GM12878 (cell line): ENCODE results near the gene NOP53. TPM values are rescaled to one million over a fixed set of nuclear protein-coding genes. Genes with fewer than 3 reads are reported as not detected.

Source experiments
- ATAC-seq: fragments of 200-7000 bp; cut with Tn5 transposase; 3 replicates; pipeline ENCODE4 v1.9.1; 2020; ENCODE audit warnings: mild to moderate bottlenecking, moderate library complexity
- BruUV-seq: library from RNA; stranded (reverse); fragments of 400-500 nt; replicated peaks from 2 replicates; lab custom pipeline; 2021; lab: Mats Ljungman, UMichigan
- CTCF ChIA-PET: fragments of 300-600 bp; sonication (Branson Sonifier 250); formaldehyde crosslinking; extraction: SDS; loops from one replicate; lab custom pipeline; 2021; ENCODE audit warnings: inconsistent platforms; lab: Yijun Ruan, JAX
- POLR2A ChIA-PET: fragments of 350-600 bp; formaldehyde crosslinking; extraction: SDS; loops from one replicate; lab custom pipeline; 2021; ENCODE audit warnings: inconsistent platforms; lab: Charles Lee
- RAD21 ChIA-PET: fragments of 300-600 bp; sonication (Branson Sonifier 250); formaldehyde crosslinking; loops from one replicate; lab custom pipeline; 2023; ENCODE audit warnings: antibody characterized with exemption; ENCODE audit not compliant: unreplicated experiment; lab: Charles Lee
- SMC1A ChIA-PET: fragments of 300-600 bp; sonication (Branson Sonifier 250); formaldehyde crosslinking; loops from one replicate; lab custom pipeline; 2023; ENCODE audit not compliant: unreplicated experiment, uncharacterized antibody; lab: Charles Lee
- DNase-seq: peaks from one replicate; pipeline ENCODE4 v3.0.0-alpha.2; 2011; ENCODE audit warnings: low read depth, low spot score
- FAIRE-seq: peaks from 3 replicates; lab custom pipeline; 2011; peaks lifted over from hg19 to GRCh38; lab: Jason Lieb, UNC
- H2AFZ ChIP-seq: 2 replicates; pipeline ENCODE4 v1.6.0; 2011; ENCODE audit warnings: low read depth, low read length, control low read depth; ENCODE audit not compliant: control insufficient read depth
- H3K27ac ChIP-seq: 2 replicates; pipeline ENCODE4 v1.5.1; 2011; ENCODE audit warnings: control low read depth; ENCODE audit not compliant: control insufficient read depth, insufficient read depth
- H3K27me3 ChIP-seq, 2 experiments: replicated peaks in 1 of 2; 2 replicates each; pipeline versions ENCODE4 v1.6.0 to v1.6.1; 2011; ENCODE audit warnings: low read length in 1 of 2; ENCODE audit not compliant: control insufficient read depth in 2 of 2, insufficient read depth in 2 of 2
- H3K36me3 ChIP-seq, 2 experiments: 2 replicates each; pipeline ENCODE4 v1.5.1; 2011; ENCODE audit warnings: low read length in 1 of 2; ENCODE audit not compliant: control insufficient read depth in 2 of 2, insufficient read depth in 2 of 2
- H3K4me1 ChIP-seq: 2 replicates; pipeline ENCODE4 v1.6.1; 2011; ENCODE audit warnings: mild to moderate bottlenecking, low read length, moderate library complexity, mixed read lengths; ENCODE audit not compliant: control insufficient read depth, insufficient read depth
- H3K4me2 ChIP-seq: 2 replicates; pipeline ENCODE4 v1.6.0; 2011; ENCODE audit warnings: control low read depth; ENCODE audit not compliant: control insufficient read depth, insufficient read depth
- H3K4me3 ChIP-seq: fragments of 200-600 bp; sonication (generic); 2 replicates; pipeline ENCODE4 v1.5.1; 2016
- H3K79me2 ChIP-seq: 2 replicates; pipeline ENCODE4 v1.6.0; 2011; ENCODE audit warnings: low read length; ENCODE audit not compliant: control insufficient read depth, insufficient read depth
- H3K9ac ChIP-seq: 2 replicates; pipeline ENCODE4 v1.8.0; 2011; ENCODE audit warnings: low read length, control low read depth, mixed read lengths; ENCODE audit not compliant: control insufficient read depth, insufficient read depth
- H3K9me3 ChIP-seq: replicated peaks from 3 replicates; pipeline ENCODE4 v1.5.1; 2011; ENCODE audit warnings: mild to moderate bottlenecking, low read length; ENCODE audit not compliant: control insufficient read depth, insufficient read depth
- H4K20me1 ChIP-seq: 2 replicates; pipeline ENCODE4 v1.6.0; 2011; ENCODE audit not compliant: control insufficient read depth, insufficient read depth
- EGR1 ChIP-seq, 2 experiments: IDR thresholded peaks; 1 replicate in 1 of 2; 2 replicates in 1 of 2; pipeline ENCODE4 v1.6.1; 2011 to 2012; ENCODE audit warnings: low read depth in 2 of 2, low read length in 2 of 2, borderline replicate concordance in 1 of 2, mild to moderate bottlenecking in 1 of 2, moderate library complexity in 1 of 2
- JUNB ChIP-seq: IDR thresholded peaks from 2 replicates; pipeline ENCODE4 v1.6.1; 2016; ENCODE audit warnings: antibody characterized with exemption, mild to moderate bottlenecking
- KAT2A ChIP-seq: conservative IDR thresholded peaks from 2 replicates; pipeline ENCODE4 v1.6.1; 2011; ENCODE audit warnings: low read depth, low read length; ENCODE audit not compliant: control insufficient read depth
- PML ChIP-seq: IDR thresholded peaks from 2 replicates; pipeline ENCODE4 v1.6.1; 2012; ENCODE audit warnings: low read length, inconsistent platforms
- WGBS: methylation state at CpG from one replicate; pipeline ENCODE4 v1.1.6; 2016; ENCODE audit warnings: low lambda C conversion rate; ENCODE audit not compliant: insufficient replicate concordance, insufficient coverage; ENCODE audit errors: missing lambda C conversion rate; 5-methylcytosine and 5-hydroxymethylcytosine counted together
- in situ Hi-C: fragments of 300-500 bp; cut with MboI; formaldehyde crosslinking; loops from 9 replicates; pipeline ENCODE4 v1.14.3; 2018; ENCODE audit warnings: mixed read lengths
- intact Hi-C: fragments of 100-400 bp; cut with micrococcal nuclease; formaldehyde crosslinking; loops from one replicate; pipeline ENCODE4 v1.14.2; 2022; ENCODE audit not compliant: unreplicated experiment
- polyA plus RNA-seq, 11 experiments: library from polyadenylated mRNA; depleted of rRNA in 4 of 11; unstranded in 6 of 11; stranded (reverse) in 5 of 11; fragments of >200 nt; fragmentation: Nextera tagmentation in 4 of 11; fragmentation: Illumina TruSeq in 1 of 11; extraction: Ambion mirVana in 4 of 11; extraction: Trizol in 1 of 11; gene quantifications; 1 replicate in 1 of 11; 2 replicates in 10 of 11; pipeline versions ENCODE4 v1.2.1 to v1.2.3, GENCODE V29; 2011 to 2016; ENCODE audit warnings: inconsistent platforms in 2 of 11, missing spikeins in 2 of 11, low read depth in 1 of 11
- total RNA-seq, 4 experiments: library from RNA; depleted of rRNA in 3 of 4; stranded (reverse); fragments of >200 nt in 3 of 4; fragmentation: Illumina TruSeq in 1 of 4; extraction: Trizol in 1 of 4; gene quantifications; 2 replicates each; pipeline versions ENCODE4 v1.2.1 to v1.2.3, GENCODE V29; 2013 to 2021
- TF ChIP-seq, protein P1 (sequence below): fragments of 450-650 bp; IDR thresholded peaks from 2 replicates; pipeline ENCODE4 v1.6.1; 2018; ENCODE audit warnings: borderline replicate concordance, mild to moderate bottlenecking; ENCODE audit not compliant: partially characterized antibody
- TF ChIP-seq, protein P2 (sequence below): fragments of 450-650 bp; IDR thresholded peaks from 2 replicates; pipeline ENCODE4 v1.6.1; 2016; ENCODE audit warnings: mild to moderate bottlenecking

The NOP53 gene
- total and polyA plus RNA-seq, 10 of the 15 experiments (the other 5 are each of a cell fraction or from before 2014, with no cell fraction given): 6.0 to 386 (median 167) TPM

GRCh38 chr19:47796785-47797184 lies 51.4 kb downstream of the NOP53 start:
- Histone ChIP-seq H4K20me1 (no peaks in the 10 kb centered on the region), H3K9ac (no peak overlapping the region), H2AFZ (no peak overlapping the region), H3K4me2 (no peak overlapping the region), H3K4me1 (no peaks in the 10 kb centered on the region), H3K79me2 (no peaks in the 10 kb centered on the region), H3K9me3 (no peaks in the 10 kb centered on the region; the same call in 2 of the 3 replicates), H3K36me3 (no peaks in the 10 kb centered on the region), H3K27me3 (no peaks in the 10 kb centered on the region; a peak in 1 of 4 replicates), H3K4me3 (no peak overlapping the region), H3K27ac (no peak overlapping the region)
- in situ Hi-C loops: no loop called here
- SMC1A ChIA-PET: no interaction called here
- TF ChIP-seq, protein P1, sequence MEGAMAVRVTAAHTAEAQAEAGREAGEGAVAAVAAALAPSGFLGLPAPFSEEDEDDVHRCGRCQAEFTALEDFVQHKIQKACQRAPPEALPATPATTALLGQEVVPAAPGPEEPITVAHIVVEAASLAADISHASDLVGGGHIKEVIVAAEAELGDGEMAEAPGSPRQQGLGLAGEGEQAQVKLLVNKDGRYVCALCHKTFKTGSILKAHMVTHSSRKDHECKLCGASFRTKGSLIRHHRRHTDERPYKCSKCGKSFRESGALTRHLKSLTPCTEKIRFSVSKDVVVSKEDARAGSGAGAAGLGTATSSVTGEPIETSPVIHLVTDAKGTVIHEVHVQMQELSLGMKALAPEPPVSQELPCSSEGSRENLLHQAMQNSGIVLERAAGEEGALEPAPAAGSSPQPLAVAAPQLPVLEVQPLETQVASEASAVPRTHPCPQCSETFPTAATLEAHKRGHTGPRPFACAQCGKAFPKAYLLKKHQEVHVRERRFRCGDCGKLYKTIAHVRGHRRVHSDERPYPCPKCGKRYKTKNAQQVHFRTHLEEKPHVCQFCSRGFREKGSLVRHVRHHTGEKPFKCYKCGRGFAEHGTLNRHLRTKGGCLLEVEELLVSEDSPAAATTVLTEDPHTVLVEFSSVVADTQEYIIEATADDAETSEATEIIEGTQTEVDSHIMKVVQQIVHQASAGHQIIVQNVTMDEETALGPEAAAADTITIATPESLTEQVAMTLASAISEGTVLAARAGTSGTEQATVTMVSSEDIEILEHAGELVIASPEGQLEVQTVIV: no peak
- TF ChIP-seq PML (no peak), EGR1 (IDR thresholded peaks at IDR 0.05; ENCODE audit: borderline replicate concordance in 1 of 2, low read depth in 2 of 2, low read length in 2 of 2) (no peak), JUNB (no peak), KAT2A (no peak)
- TF ChIP-seq, protein P2, sequence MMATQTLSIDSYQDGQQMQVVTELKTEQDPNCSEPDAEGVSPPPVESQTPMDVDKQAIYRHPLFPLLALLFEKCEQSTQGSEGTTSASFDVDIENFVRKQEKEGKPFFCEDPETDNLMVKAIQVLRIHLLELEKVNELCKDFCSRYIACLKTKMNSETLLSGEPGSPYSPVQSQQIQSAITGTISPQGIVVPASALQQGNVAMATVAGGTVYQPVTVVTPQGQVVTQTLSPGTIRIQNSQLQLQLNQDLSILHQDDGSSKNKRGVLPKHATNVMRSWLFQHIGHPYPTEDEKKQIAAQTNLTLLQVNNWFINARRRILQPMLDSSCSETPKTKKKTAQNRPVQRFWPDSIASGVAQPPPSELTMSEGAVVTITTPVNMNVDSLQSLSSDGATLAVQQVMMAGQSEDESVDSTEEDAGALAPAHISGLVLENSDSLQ: no peak
- POLR2A ChIA-PET: no interaction called here
- no peak for FAIRE-seq
- CTCF ChIA-PET: interaction anchor here (0.5 to 2.1 kb wide), 2 partner anchors 31 to 47 kb away, joined by 5 to 6 read pairs; no protein-coding TSS in a partner anchor
- no peak for DNase-seq
- WGBS: 6% methylated on average over 2 of the region's 2 CpGs
- RAD21 ChIA-PET: no interaction called here
- intact Hi-C loops: no loop called here
- no TSS peak for BruUV-seq
- ATAC-seq: no peak
